Measurements from ENCODE around the gene THAP4.

The THAP4 gene

GRCh38 chr2:241636182-241637017 lies 558 bp downstream of the THAP4 start:
- DNase-seq, result no peak

GRCh38 chr2:241635756-241636155 lies 1.2 kb downstream of the THAP4 start:
- no peak for DNase-seq

- DNase-seq, result no peak
These were observed 3.4 kb downstream of the THAP4 start for GRCh38 chr2:241633561-241633960.

- no peak for DNase-seq
These were observed 4.3 kb downstream of the THAP4 start for GRCh38 chr2:241632478-241633325.

GRCh38 chr2:241629762-241630435 lies 7.1 kb downstream of the THAP4 start:
- DNase-seq, result no peak

GRCh38 chr2:241627675-241628074 lies 9.3 kb downstream of the THAP4 start:
- no peak for DNase-seq

GRCh38 chr2:241620419-241620769 lies 16.6 kb downstream of the THAP4 start:
- no peak for DNase-seq

- no peak for DNase-seq
These were observed 17.1 kb downstream of the THAP4 start for GRCh38 chr2:241619597-241620418.

- DNase-seq, result no peak
These were observed 18.1 kb downstream of the THAP4 start for GRCh38 chr2:241618829-241619228.

- no peak for DNase-seq
These were observed 18.6 kb downstream of the THAP4 start for GRCh38 chr2:241618296-241618805.

GRCh38 chr2:241617431-241618154 lies 19.4 kb downstream of the THAP4 start:
- DNase-seq, result peak; percentile 96

- peak; percentile 15 for DNase-seq
These were observed 20.5 kb downstream of the THAP4 start for GRCh38 chr2:241616168-241617125.

GRCh38 chr2:241615522-241616052 lies 21.4 kb downstream of the THAP4 start:
- no peak for DNase-seq

GRCh38 chr2:241615041-241615440 lies 21.9 kb downstream of the THAP4 start:
- DNase-seq, result peak; percentile 32

- DNase-seq, result peak; percentile 51
These were observed 23.8 kb downstream of the THAP4 start for GRCh38 chr2:241613017-241613780.

- peak; percentile 59 for DNase-seq
These were observed 24.6 kb downstream of the THAP4 start for GRCh38 chr2:241612156-241613016.

GRCh38 chr2:241611062-241611461 lies 25.9 kb downstream of the THAP4 start:
- DNase-seq, result no peak

All from NCI-H2029 (cell line).